GM20000 (cell line): ENCODE results near the gene TSPAN18.

Experiments
- DNase-seq: peaks from one replicate; pipeline ENCODE4 v3.0.0; 2012; ENCODE audit warnings: low spot score
- CTCF ChIP-seq: IDR thresholded peaks from 2 replicates; pipeline ENCODE4 v1.5.1; 2012; ENCODE audit warnings: mild to moderate bottlenecking, control low read depth; ENCODE audit errors: extremely low read depth, missing control alignments

TSPAN18 gene

GRCh38 chr11:44872556-44872955 is 145.8 kb downstream of the TSPAN18 start:
- TF ChIP-seq CTCF: no peak
- DNase-seq: no peak

- no peak for DNase-seq
- TF ChIP-seq CTCF: no peak
These were observed 146.8 kb downstream of the TSPAN18 start for GRCh38 chr11:44873537-44873936.

- DNase-seq: no peak
- no peak for TF ChIP-seq CTCF
These were observed 147.5 kb downstream of the TSPAN18 start for GRCh38 chr11:44874284-44874683.

GRCh38 chr11:44875037-44875436 is 148.3 kb downstream of the TSPAN18 start:
- TF ChIP-seq CTCF: no peak
- DNase-seq: no peak

GRCh38 chr11:44876194-44876723 is 149.5 kb downstream of the TSPAN18 start:
- DNase-seq: no peak
- no peak for TF ChIP-seq CTCF

GRCh38 chr11:44876906-44877305 is 150.1 kb downstream of the TSPAN18 start:
- no peak for DNase-seq
- no peak for TF ChIP-seq CTCF

- DNase-seq: no peak
- no peak for TF ChIP-seq CTCF
These were observed 151.1 kb downstream of the TSPAN18 start for GRCh38 chr11:44877571-44878497.
